T-cell (primary cell): ENCODE measurements around the gene SLC25A13. TPM values are rescaled to one million over a fixed set of nuclear protein-coding genes. Genes with fewer than 3 reads are reported as not detected.

Source experiments
- ATAC-seq, 4 experiments: fragments of 200-7000 bp in 3 of 4; fragments of 150-1000 bp in 1 of 4; cut with Tn5 transposase; replicated peaks in 1 of 4; 1 replicate in 3 of 4; 2 replicates in 1 of 4; pipeline ENCODE4 v1.10.0; 2021; ENCODE audit warnings: moderate library complexity in 3 of 4, mild to moderate bottlenecking in 2 of 4, moderate number of reproducible peaks in 1 of 4
- CTCF ChIA-PET, 2 donors: fragments of 300-600 bp; sonication (Branson Sonifier 250); formaldehyde crosslinking; loops; one replicate each; lab custom pipeline; 2022; ENCODE audit warnings: antibody characterized with exemption in 2 of 2; lab: Charles Lee
- POLR2A ChIA-PET, 2 donors: fragments of 300-600 bp; sonication (Branson Sonifier 250); formaldehyde crosslinking; loops; one replicate each; lab custom pipeline; 2022; ENCODE audit warnings: antibody characterized with exemption in 2 of 2; lab: Charles Lee
- DNase-seq, 35 experiments: peaks; one replicate each; pipeline versions ENCODE4 v3.0.0 to v3.0.0-alpha.2; 2013 to 2023
- H3K27ac ChIP-seq: one replicate; pipeline ENCODE4 v1.5.1; 2013; ENCODE audit warnings: low read length
- H3K27me3 ChIP-seq, 2 experiments: replicated peaks in 1 of 2; 1 replicate in 1 of 2; 2 replicates in 1 of 2; pipeline versions ENCODE4 v1.6.1 to v1.7.0; 2013; ENCODE audit warnings: low read length in 1 of 2, mixed read lengths in 1 of 2; ENCODE audit not compliant: control insufficient read depth in 2 of 2, insufficient read depth in 2 of 2; ENCODE audit errors: extremely low read depth in 1 of 2
- H3K36me3 ChIP-seq, 2 donors: 1 replicate in 1 of 2; 2 replicates in 1 of 2; pipeline versions ENCODE4 v1.6.1 to v1.7.0; 2013; ENCODE audit warnings: low read length in 1 of 2; ENCODE audit not compliant: control insufficient read depth in 2 of 2, insufficient read depth in 1 of 2; ENCODE audit errors: extremely low read depth in 1 of 2
- H3K4me1 ChIP-seq, 2 experiments: 1 replicate in 1 of 2; 2 replicates in 1 of 2; pipeline versions ENCODE4 v1.6.1 to v1.7.0; 2013; ENCODE audit warnings: low read length in 2 of 2, mixed read lengths in 1 of 2; ENCODE audit not compliant: insufficient read depth in 2 of 2, control insufficient read depth in 1 of 2; ENCODE audit errors: extremely low read depth in 1 of 2
- H3K4me3 ChIP-seq, 2 donors: 1 replicate in 1 of 2; 2 replicates in 1 of 2; pipeline versions ENCODE4 v1.5.1 to v1.7.0; 2013; ENCODE audit warnings: mild to moderate bottlenecking in 2 of 2, low read length in 1 of 2, moderate library complexity in 1 of 2; ENCODE audit not compliant: control insufficient read depth in 1 of 2; ENCODE audit errors: extremely low read depth in 1 of 2
- H3K9me3 ChIP-seq: 2 replicates; pipeline ENCODE4 v1.7.0; 2013
- H3K27ac Mint-ChIP-seq, 2 donors: one replicate each; pipeline ENCODE4 v1.8.0; 2020 to 2021; ENCODE audit warnings: mild to moderate bottlenecking in 2 of 2, mixed read lengths in 2 of 2
- H3K27me3 Mint-ChIP-seq, 2 donors: one replicate each; pipeline ENCODE4 v1.8.0; 2021 to 2022; ENCODE audit warnings: mixed read lengths in 2 of 2
- H3K36me3 Mint-ChIP-seq: one replicate; pipeline ENCODE4 v1.8.0; 2021; ENCODE audit warnings: mixed read lengths
- H3K4me1 Mint-ChIP-seq, 3 donors: one replicate each; pipeline ENCODE4 v1.8.0; 2020 to 2022; ENCODE audit warnings: mixed read lengths in 3 of 3, mild to moderate bottlenecking in 1 of 3
- H3K4me3 Mint-ChIP-seq, 3 donors: one replicate each; pipeline ENCODE4 v1.8.0; 2020 to 2022; ENCODE audit warnings: mild to moderate bottlenecking in 3 of 3, mixed read lengths in 3 of 3, moderate library complexity in 3 of 3
- H3K9me3 Mint-ChIP-seq, 3 donors: one replicate each; pipeline ENCODE4 v1.8.0; 2020 to 2022; ENCODE audit warnings: mixed read lengths in 3 of 3
- WGBS: methylation state at CpG from one replicate; pipeline ENCODE4 v1.1.5; 2013; ENCODE audit warnings: missing lambda C conversion rate; ENCODE audit not compliant: insufficient coverage; 5-methylcytosine and 5-hydroxymethylcytosine counted together
- total RNA-seq, 35 experiments: library from RNA in 6 of 35; stranded (reverse) in 6 of 35; fragments of 120-200 nt in 1 of 35; gene quantifications; one replicate each; pipeline versions ENCODE4 v1.2.1 to v1.2.4 and lab custom pipeline; 2013 to 2026

Gene SLC25A13
- total RNA-seq, 5 donors from 2014 or later (not counting 1 experiment from before 2014, with no cell fraction given), result 8.1 to 19.1 (median 10.9) TPM

DNA sequence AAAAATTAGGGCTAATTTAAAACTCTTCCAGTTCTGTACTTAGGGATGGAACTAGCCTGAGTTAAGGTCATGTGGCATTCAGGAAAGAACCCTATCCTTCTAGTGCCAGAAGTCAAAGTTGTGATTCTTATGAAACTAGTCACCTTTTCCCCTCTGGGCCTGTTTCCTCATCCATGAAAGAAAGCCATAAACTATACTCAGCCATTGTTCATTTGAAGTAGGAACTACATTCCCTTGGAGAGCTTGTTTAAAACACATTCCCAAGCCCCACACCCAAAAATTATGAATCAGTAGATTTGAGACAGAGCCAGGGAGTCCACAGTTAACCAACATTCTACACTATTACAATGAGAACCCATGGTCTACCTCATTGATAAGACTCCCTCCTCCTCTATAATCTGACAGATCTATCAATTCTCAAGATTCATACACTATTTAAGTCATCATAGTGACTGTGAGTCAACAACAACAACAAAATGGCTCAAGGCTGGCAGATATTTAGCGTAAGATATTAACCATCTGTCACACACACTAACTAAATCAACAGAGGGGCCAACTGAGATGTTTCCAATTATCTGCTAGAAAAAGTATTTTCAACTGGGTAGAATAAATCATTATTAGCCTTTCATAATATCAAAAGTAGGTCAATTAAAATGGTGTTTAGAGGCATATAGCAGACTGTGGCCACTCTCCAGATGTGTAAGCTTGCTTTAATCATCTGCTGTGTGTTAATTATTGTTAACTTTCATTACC, 102.3 kb downstream of the SLC25A13 start:
- DNase-seq (no peak), ATAC-seq (no peak)
- Mint-ChIP-seq H3K4me3 (no peak overlapping the region), H3K36me3 (peaks cover 15% of the 10 kb centered on the region), H3K27ac (no peak overlapping the region), H3K4me1 (no peaks in the 10 kb centered on the region), H3K9me3 (peaks cover 3 to 4% (median 3%) of the 10 kb centered on the region in 3 donors), H3K27me3 (no peaks in the 10 kb centered on the region)
- H3K36me3 ChIP-seq, result no peaks in the 10 kb centered on the region
- H3K4me3 ChIP-seq, result no peak overlapping the region
- no peaks in the 10 kb centered on the region for H3K27me3 ChIP-seq
- H3K27ac ChIP-seq, result no peak overlapping the region
- H3K9me3 ChIP-seq, result no peaks in the 10 kb centered on the region
- ChIA-PET CTCF (no interaction called here), POLR2A (interaction anchor here in 1 of 2 donors (0.6 kb wide), 1 partner anchor 14 kb away, joined by 3 read pairs; no protein-coding TSS in a partner anchor)
- no CpG with 5 or more reads among the region's 1 CpG for WGBS
- H3K4me1 ChIP-seq, result no peaks in the 10 kb centered on the region

DNA sequence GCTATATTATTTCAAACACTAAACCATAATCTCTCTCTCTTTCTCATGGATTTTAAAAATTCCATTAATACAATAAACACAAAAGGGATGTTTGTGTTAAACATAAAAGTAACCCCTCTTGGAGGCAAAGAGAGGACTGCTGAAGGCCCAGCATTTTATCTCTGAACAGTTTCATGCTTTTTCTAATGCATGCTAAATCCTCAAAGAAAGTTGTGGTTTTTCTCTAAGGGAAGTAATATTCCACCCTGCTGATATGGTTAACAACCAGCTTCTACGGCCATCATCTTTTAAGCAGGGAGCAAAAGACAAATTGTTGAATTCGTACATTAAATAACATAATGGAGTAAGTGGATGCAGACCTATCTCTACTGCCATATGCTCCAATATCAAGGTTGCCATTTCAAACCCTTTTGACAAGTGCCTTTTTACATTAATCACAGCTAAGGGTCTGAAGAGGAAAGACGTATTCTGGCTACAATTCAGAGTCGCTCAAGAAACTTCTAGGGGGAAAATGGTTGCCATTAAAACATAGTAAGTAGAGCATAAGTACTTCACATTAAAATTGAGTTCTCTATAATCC, 103.1 kb downstream of the SLC25A13 start:
- Mint-ChIP-seq H3K27ac (no peak overlapping the region), H3K4me1 (no peaks in the 10 kb centered on the region), H3K9me3 (peaks cover 3 to 4% (median 3%) of the 10 kb centered on the region in 3 donors), H3K4me3 (no peak overlapping the region), H3K27me3 (no peaks in the 10 kb centered on the region), H3K36me3 (peaks cover 7% of the 10 kb centered on the region)
- no peak for ATAC-seq
- CTCF ChIA-PET, result no interaction called here
- POLR2A ChIA-PET, result interaction anchor here in 1 of 2 donors (0.6 kb wide), 1 partner anchor 13 kb away, joined by 3 read pairs; no protein-coding TSS in a partner anchor
- Histone ChIP-seq H3K4me3 (no peak overlapping the region), H3K4me1 (no peaks in the 10 kb centered on the region), H3K9me3 (no peaks in the 10 kb centered on the region), H3K36me3 (no peaks in the 10 kb centered on the region), H3K27me3 (no peaks in the 10 kb centered on the region), H3K27ac (no peak overlapping the region)
- no peak for DNase-seq
- WGBS, result no CpG with 5 or more reads among the region's 4 CpGs

DNA sequence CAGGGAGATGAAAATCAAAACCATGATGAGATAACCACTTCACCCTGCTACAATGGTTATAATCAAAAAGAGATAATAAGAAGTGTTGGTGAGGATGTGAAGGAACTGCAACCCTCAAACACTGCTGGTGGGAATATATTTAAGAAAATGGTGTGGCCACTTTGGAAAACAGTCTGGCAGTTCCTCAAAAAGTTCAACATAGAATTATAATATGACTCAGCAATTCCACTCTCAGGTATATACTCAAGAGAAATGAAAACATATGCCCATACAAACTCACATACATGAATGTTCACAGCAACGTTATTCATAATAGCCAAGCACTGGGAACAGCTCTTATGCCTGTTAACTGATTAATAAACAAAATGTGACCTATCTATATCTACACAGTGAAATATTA, 104.8 kb downstream of the SLC25A13 start:
- POLR2A ChIA-PET, result interaction anchor here in 1 of 2 donors (0.6 kb wide), 1 partner anchor 40 kb away, joined by 6 read pairs; no protein-coding TSS in a partner anchor
- H3K4me3 ChIP-seq, result no peak overlapping the region
- no peaks in the 10 kb centered on the region for H3K9me3 ChIP-seq
- H3K27ac ChIP-seq, result no peak overlapping the region
- Mint-ChIP-seq H3K4me1 (no peaks in the 10 kb centered on the region), H3K36me3 (peaks cover 6% of the 10 kb centered on the region), H3K4me3 (no peak overlapping the region), H3K27me3 (no peaks in the 10 kb centered on the region), H3K27ac (no peak overlapping the region), H3K9me3 (peaks cover 3 to 4% (median 3%) of the 10 kb centered on the region in 3 donors)
- WGBS, result no CpG with 5 or more reads among the region's 1 CpG
- no peaks in the 10 kb centered on the region for H3K36me3 ChIP-seq
- no peaks in the 10 kb centered on the region for H3K4me1 ChIP-seq
- CTCF ChIA-PET, result interaction anchor here in 1 of 2 donors (0.6 kb wide), 1 partner anchor 22 kb away, joined by 3 read pairs; no protein-coding TSS in a partner anchor
- no peak for DNase-seq
- no peak for ATAC-seq
- no peaks in the 10 kb centered on the region for H3K27me3 ChIP-seq

DNA sequence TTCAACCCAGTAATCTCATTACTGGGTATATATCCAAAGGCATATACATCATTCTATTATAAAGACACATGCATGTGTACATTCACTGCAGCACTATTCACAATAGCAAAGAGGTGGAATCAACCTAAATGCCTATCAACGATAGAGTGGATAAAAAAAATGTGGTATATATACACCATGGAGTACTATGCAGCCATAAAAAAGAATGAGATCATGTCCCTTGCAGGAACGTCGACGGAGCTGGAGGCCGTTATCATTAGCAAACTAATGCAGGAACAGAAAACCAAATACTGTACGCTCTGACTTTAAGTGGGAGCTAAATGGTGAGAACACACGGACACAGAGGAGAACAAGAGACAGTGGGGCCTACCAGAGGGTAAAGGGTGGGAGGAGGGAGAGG, 105.5 kb downstream of the SLC25A13 start:
- Mint-ChIP-seq H3K9me3 (peaks cover 3 to 4% (median 3%) of the 10 kb centered on the region in 3 donors), H3K4me3 (no peak overlapping the region), H3K27ac (no peak overlapping the region), H3K27me3 (no peaks in the 10 kb centered on the region), H3K36me3 (peaks cover 9% of the 10 kb centered on the region), H3K4me1 (no peaks in the 10 kb centered on the region)
- H3K27me3 ChIP-seq, result no peaks in the 10 kb centered on the region
- DNase-seq, result no peak
- no peak for ATAC-seq
- POLR2A ChIA-PET, result no interaction called here
- no peak overlapping the region for H3K4me3 ChIP-seq
- H3K9me3 ChIP-seq, result no peaks in the 10 kb centered on the region
- H3K27ac ChIP-seq, result no peak overlapping the region
- H3K4me1 ChIP-seq, result no peaks in the 10 kb centered on the region
- CTCF ChIA-PET, result interaction anchor here in 1 of 2 donors (0.6 kb wide), 1 partner anchor 21 kb away, joined by 3 read pairs; no protein-coding TSS in a partner anchor
- WGBS, result 100% methylated on average over 4 of the region's 7 CpGs
- H3K36me3 ChIP-seq, result no peaks in the 10 kb centered on the region

DNA sequence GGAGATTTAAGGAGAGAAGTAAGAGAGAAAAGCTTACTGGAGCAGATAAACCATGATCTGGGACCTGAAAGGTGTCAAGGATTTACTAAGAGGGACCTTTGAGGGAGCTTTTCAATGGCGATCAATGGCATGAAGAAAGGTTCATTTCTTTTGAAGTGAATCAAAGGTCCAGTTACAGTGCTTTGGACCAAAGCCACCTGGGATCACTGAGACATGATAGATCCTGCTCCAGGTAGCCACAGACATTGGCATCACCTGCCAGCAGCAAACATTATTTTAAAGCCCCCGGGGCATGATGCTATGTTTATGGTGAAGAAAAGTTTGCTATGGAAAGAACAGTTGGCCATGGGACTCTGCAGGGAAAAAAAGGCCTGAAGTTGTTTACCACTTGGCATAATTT, 109.4 kb downstream of the SLC25A13 start:
- Mint-ChIP-seq H3K27me3 (no peaks in the 10 kb centered on the region), H3K36me3 (peaks cover 14% of the 10 kb centered on the region), H3K4me1 (no peaks in the 10 kb centered on the region), H3K9me3 (peaks cover 3 to 4% (median 3%) of the 10 kb centered on the region in 3 donors), H3K27ac (no peak overlapping the region), H3K4me3 (no peak overlapping the region)
- Histone ChIP-seq H3K36me3 (peaks cover 0 to 2% of the 10 kb centered on the region in 2 donors), H3K9me3 (no peaks in the 10 kb centered on the region), H3K4me3 (no peak overlapping the region), H3K27ac (no peak overlapping the region), H3K27me3 (no peaks in the 10 kb centered on the region), H3K4me1 (no peaks in the 10 kb centered on the region)
- WGBS, result 100% methylated on average over 1 of the region's 2 CpGs
- no peak for DNase-seq
- ChIA-PET POLR2A (no interaction called here), CTCF (no interaction called here)
- no peak for ATAC-seq

DNA sequence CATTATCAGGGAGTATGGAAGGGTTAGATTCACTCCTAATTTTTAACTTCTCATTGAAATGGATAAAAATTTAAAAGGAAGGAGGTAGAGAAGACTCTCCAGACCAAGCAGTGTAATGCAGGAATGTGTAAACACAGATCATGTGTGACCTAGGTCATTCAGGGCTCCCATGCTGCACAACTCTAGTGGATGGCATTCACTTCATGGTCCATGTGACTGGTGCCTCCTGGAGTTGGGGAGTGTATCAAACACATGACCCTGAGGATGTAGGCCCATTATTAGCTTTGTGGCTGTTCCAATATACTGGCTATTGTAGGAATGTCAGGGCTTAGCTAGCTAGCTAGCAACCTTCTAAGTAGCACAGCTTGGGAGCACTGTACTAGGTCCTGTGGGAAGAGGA, 109.9 kb downstream of the SLC25A13 start:
- H3K27ac Mint-ChIP-seq, result no peak overlapping the region
- peaks cover 0 to 2% of the 10 kb centered on the region in 2 donors for H3K36me3 ChIP-seq
- DNase-seq, result no peak
- H3K4me1 ChIP-seq, result no peaks in the 10 kb centered on the region
- ChIA-PET POLR2A (no interaction called here), CTCF (no interaction called here)
- no peaks in the 10 kb centered on the region for H3K27me3 Mint-ChIP-seq
- peaks cover 18% of the 10 kb centered on the region for H3K36me3 Mint-ChIP-seq
- no peak for ATAC-seq
- H3K27ac ChIP-seq, result no peak overlapping the region
- H3K9me3 Mint-ChIP-seq, result peaks cover 3 to 4% (median 3%) of the 10 kb centered on the region in 3 donors
- no peak overlapping the region for H3K4me3 ChIP-seq
- H3K27me3 ChIP-seq, result no peaks in the 10 kb centered on the region
- H3K4me1 Mint-ChIP-seq, result no peaks in the 10 kb centered on the region
- no peak overlapping the region for H3K4me3 Mint-ChIP-seq
- no peaks in the 10 kb centered on the region for H3K9me3 ChIP-seq
